Endothelial cell of umbilical vein (primary cell): ENCODE measurements around the gene LRSAM1. TPM values are rescaled to one million over a fixed set of nuclear protein-coding genes. Genes with fewer than 3 reads are reported as not detected.

Source experiments
- BruUV-seq: library from RNA; stranded (reverse); fragments of 400-500 nt; replicated peaks from 2 replicates; lab custom pipeline; 2021; lab: Mats Ljungman, UMichigan
- CTCF ChIA-PET: fragments of 300-600, 350-600 bp; sonication (Branson Sonifier 250); formaldehyde crosslinking; loops from one replicate; lab custom pipeline; 2021; ENCODE audit warnings: antibody characterized with exemption, inconsistent platforms; lab: Charles Lee
- POLR2A ChIA-PET: fragments of 300-600, 350-600 bp; sonication (Branson Sonifier 250); formaldehyde crosslinking; loops from one replicate; lab custom pipeline; 2021; ENCODE audit warnings: antibody characterized with exemption, inconsistent platforms; lab: Charles Lee
- DNase-seq: peaks from one replicate; pipeline ENCODE4 v3.0.0-alpha.2; 2011; ENCODE audit warnings: low read depth, low spot score
- FAIRE-seq: peaks from 2 replicates; lab custom pipeline; 2011; peaks lifted over from hg19 to GRCh38; lab: Jason Lieb, UNC
- H2AFZ ChIP-seq: 2 replicates; pipeline ENCODE4 v1.6.0; 2012; ENCODE audit warnings: low read depth, low read length, control low read depth, inconsistent platforms
- H3K27ac ChIP-seq: 2 replicates; pipeline ENCODE4 v1.5.1; 2011; ENCODE audit warnings: low read depth, mild to moderate bottlenecking, control low read depth, low read length, moderate library complexity; ENCODE audit not compliant: insufficient read depth
- H3K27me3 ChIP-seq, 2 experiments: 2 replicates each; pipeline versions ENCODE4 v1.6.0 to v1.6.1; 2011; ENCODE audit warnings: low read length in 2 of 2, mixed read lengths in 1 of 2; ENCODE audit not compliant: control insufficient read depth in 2 of 2, insufficient read depth in 2 of 2
- H3K36me3 ChIP-seq, 2 experiments: 2 replicates in 1 of 2; 3 replicates in 1 of 2; pipeline ENCODE4 v1.5.1; 2011; ENCODE audit warnings: low read length in 2 of 2, mild to moderate bottlenecking in 1 of 2, moderate library complexity in 1 of 2; ENCODE audit not compliant: control insufficient read depth in 2 of 2, insufficient read depth in 2 of 2; ENCODE audit errors: extremely low read depth in 1 of 2
- H3K4me1 ChIP-seq: 3 replicates; pipeline ENCODE4 v1.5.1; 2011; ENCODE audit warnings: mild to moderate bottlenecking, low read length; ENCODE audit not compliant: control insufficient read depth, insufficient read depth; ENCODE audit errors: extremely low read depth
- H3K4me2 ChIP-seq: 2 replicates; pipeline ENCODE4 v1.6.1; 2011; ENCODE audit warnings: low read length, control low read depth, mixed read lengths; ENCODE audit not compliant: insufficient read depth
- H3K4me3 ChIP-seq, 3 experiments: fragments of 200-600 bp in 1 of 3; sonication (generic), shearing (Covaris generic) in 1 of 3; replicated peaks in 1 of 3; 2 replicates each; pipeline ENCODE4 v1.5.1; 2011 to 2016; ENCODE audit warnings: control low read depth in 3 of 3, low read length in 3 of 3, mild to moderate bottlenecking in 2 of 3, inconsistent platforms in 1 of 3, low read depth in 1 of 3, moderate library complexity in 1 of 3; ENCODE audit not compliant: insufficient read depth in 1 of 3
- H3K79me2 ChIP-seq: 2 replicates; pipeline ENCODE4 v1.6.0; 2012; ENCODE audit warnings: low read length, inconsistent platforms; ENCODE audit not compliant: control insufficient read depth, insufficient read depth
- H3K9ac ChIP-seq: replicated peaks from 2 replicates; pipeline ENCODE3; 2011; ENCODE audit warnings: low read length, control low read depth; ENCODE audit not compliant: insufficient read depth; ENCODE audit errors: extremely low read depth
- H3K9me1 ChIP-seq: replicated peaks from 3 replicates; pipeline ENCODE4 v1.6.0; 2011; ENCODE audit warnings: mild to moderate bottlenecking, low read length; ENCODE audit not compliant: control insufficient read depth, insufficient read depth; ENCODE audit errors: extremely low read depth
- H3K9me3 ChIP-seq: replicated peaks from 2 replicates; pipeline ENCODE4 v1.5.1; 2012; ENCODE audit warnings: low read length, inconsistent platforms; ENCODE audit not compliant: control insufficient read depth, insufficient read depth
- H4K20me1 ChIP-seq: replicated peaks from 2 replicates; pipeline ENCODE3; 2011; ENCODE audit warnings: mild to moderate bottlenecking, low read length; ENCODE audit not compliant: control insufficient read depth, insufficient read depth; ENCODE audit errors: extremely low read depth
- CTCF ChIP-seq, 2 donors: IDR thresholded peaks; 1 replicate in 1 of 2; 2 replicates in 1 of 2; pipeline ENCODE4 v1.5.1; 2011; ENCODE audit warnings: low read length in 2 of 2, mild to moderate bottlenecking in 2 of 2, moderate library complexity in 2 of 2, control low read depth in 1 of 2, inconsistent platforms in 1 of 2, low read depth in 1 of 2; ENCODE audit not compliant: insufficient read depth in 1 of 2; ENCODE audit errors: extremely low read depth in 1 of 2
- EZH2 ChIP-seq: IDR thresholded peaks from 2 replicates; pipeline ENCODE4 v1.6.1; 2012; ENCODE audit warnings: borderline replicate concordance, low read depth, mild to moderate bottlenecking, moderate library complexity, low read length, inconsistent platforms; ENCODE audit not compliant: severe bottlenecking
- FOS ChIP-seq: IDR thresholded peaks from 2 replicates; pipeline ENCODE4 v1.6.1; 2011; ENCODE audit warnings: mild to moderate bottlenecking, low read length, moderate library complexity, borderline replicate concordance; ENCODE audit not compliant: insufficient read depth
- GATA2 ChIP-seq: IDR thresholded peaks from 2 replicates; pipeline ENCODE4 v1.7.0; 2011; ENCODE audit warnings: low read depth, mild to moderate bottlenecking, moderate library complexity, mixed read lengths, low read length; ENCODE audit not compliant: insufficient read length, insufficient read depth
- JUN ChIP-seq: IDR thresholded peaks from 2 replicates; pipeline ENCODE4 v1.6.1; 2011; ENCODE audit warnings: borderline replicate concordance, low read depth; ENCODE audit not compliant: insufficient read length, insufficient read depth
- MAX ChIP-seq: IDR thresholded peaks from 2 replicates; pipeline ENCODE4 v1.6.1; 2011; ENCODE audit not compliant: insufficient read depth, insufficient read length
- MYC ChIP-seq: IDR thresholded peaks from one replicate; pipeline ENCODE4 v1.6.1; 2011; ENCODE audit warnings: mild to moderate bottlenecking, low read depth, low read length
- POLR2A ChIP-seq: IDR thresholded peaks from 2 replicates; pipeline ENCODE4 v1.6.1; 2012; ENCODE audit warnings: low read depth, mild to moderate bottlenecking, control low read depth, low read length
- POLR2AphosphoS5 ChIP-seq: IDR thresholded peaks from 2 replicates; pipeline ENCODE4 v1.6.1; 2012; ENCODE audit warnings: low read depth, mild to moderate bottlenecking, control low read depth, low read length, moderate library complexity; ENCODE audit not compliant: insufficient read depth
- dilution Hi-C: fragments of 300-500 bp; cut with MboI; formaldehyde crosslinking; loops from one replicate; pipeline ENCODE4 v1.15.0; 2019; ENCODE audit warnings: low sequenced_read_pairs; ENCODE audit not compliant: extremely low pct_ligation_motif_present
- intact Hi-C: fragments of 100-400 bp; cut with micrococcal nuclease; formaldehyde crosslinking; loops from one replicate; pipeline ENCODE4 v1.10.0; 2022
- polyA plus RNA-seq, 4 experiments: library from polyadenylated mRNA; depleted of rRNA in 3 of 4; stranded (reverse) in 3 of 4; unstranded in 1 of 4; fragments of >200 nt; gene quantifications; 2 replicates each; pipeline versions ENCODE4 v1.2.1 to v1.2.3, GENCODE V29; 2011 to 2012; ENCODE audit warnings: missing spikeins in 1 of 4
- total RNA-seq: library from RNA; stranded (reverse); gene quantifications from 2 replicates; pipeline ENCODE4 v1.2.3, GENCODE V29; 2021

LRSAM1 gene
- total and polyA plus RNA-seq, 2 donors (not counting 3 experiments of a cell fraction or from before 2014, with no cell fraction given): 10.8 to 18.9 TPM

DNA sequence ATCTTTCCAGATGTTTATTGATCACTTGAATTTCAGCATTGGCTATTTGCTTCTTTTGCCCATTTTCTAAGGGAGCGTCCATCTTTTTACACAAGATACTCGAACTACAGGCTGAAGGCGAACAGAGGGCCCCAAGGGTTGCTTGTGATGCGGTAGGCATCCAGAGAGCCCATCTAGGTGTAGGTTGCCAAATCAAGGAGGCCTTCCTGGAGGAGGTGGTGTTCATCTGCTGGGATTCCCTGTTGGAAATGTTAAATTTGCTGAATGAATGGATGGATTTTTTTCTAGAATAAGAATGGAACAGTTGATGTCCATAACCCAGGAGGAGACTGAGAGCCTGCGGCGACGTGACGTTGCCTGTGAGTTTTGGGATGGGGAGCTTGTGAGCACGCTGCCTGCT, 31.4 kb downstream of the LRSAM1 start:
- Histone ChIP-seq H3K27ac (no peak overlapping the region), H3K4me2 (no peak overlapping the region), H3K27me3 (no peaks in the 10 kb centered on the region), H2AFZ (no peak overlapping the region), H3K4me1 (no peaks in the 10 kb centered on the region), H3K36me3 (peaks cover 0 to 32% of the 10 kb centered on the region in 2 experiments), H3K9ac (no peak overlapping the region), H3K9me3 (no peaks in the 10 kb centered on the region), H3K9me1 (no peaks in the 10 kb centered on the region), H3K79me2 (no peaks in the 10 kb centered on the region), H3K4me3 (no peak overlapping the region), H4K20me1 (no peaks in the 10 kb centered on the region)
- DNase-seq (no peak), FAIRE-seq (no peak)
- ChIA-PET CTCF (interaction anchor here (0.7 kb wide), 1 partner anchor 390 kb away, joined by 3 read pairs; no protein-coding TSS in a partner anchor), POLR2A (no interaction called here)
- TF ChIP-seq MYC (no peak), POLR2AphosphoS5 (no peak), POLR2A (no peak), GATA2 (no peak), CTCF (IDR thresholded peaks at IDR 0.05; ENCODE audit: extremely low read depth in 1 of 2, insufficient read depth in 1 of 2, low read depth in 1 of 2, low read length in 2 of 2) (no peak), MAX (no peak), EZH2 (no peak), FOS (no peak), JUN (no peak)
- no TSS peak for BruUV-seq
- dilution Hi-C loops: no loop called here
- intact Hi-C loops: no loop called here
